Osteocyte (in vitro differentiated cells): ENCODE data around the gene KCTD12. TPM values are rescaled to one million over a fixed set of nuclear protein-coding genes. Genes with fewer than 3 reads are reported as not detected.

ENCODE experiments used
- DNase-seq: peaks from one replicate; pipeline ENCODE4 v3.0.0; 2021; ENCODE audit warnings: mixed read lengths; ENCODE audit not compliant: unreplicated experiment; ENCODE audit errors: extremely low spot score
- H3K27ac Mint-ChIP-seq: one replicate; pipeline ENCODE4 v1.8.0; 2021; ENCODE audit warnings: mild to moderate bottlenecking, mixed read lengths; ENCODE audit not compliant: unreplicated experiment
- H3K27me3 Mint-ChIP-seq: one replicate; pipeline ENCODE4 v1.8.0; 2021; ENCODE audit warnings: mixed read lengths; ENCODE audit not compliant: unreplicated experiment
- H3K36me3 Mint-ChIP-seq: one replicate; pipeline ENCODE4 v1.8.0; 2021; ENCODE audit warnings: mixed read lengths; ENCODE audit not compliant: unreplicated experiment
- H3K4me1 Mint-ChIP-seq: one replicate; pipeline ENCODE4 v1.8.0; 2021; ENCODE audit warnings: mixed read lengths; ENCODE audit not compliant: unreplicated experiment
- H3K4me3 Mint-ChIP-seq: one replicate; pipeline ENCODE4 v1.8.0; 2021; ENCODE audit warnings: mild to moderate bottlenecking, moderate library complexity, mixed read lengths; ENCODE audit not compliant: unreplicated experiment
- H3K9me3 Mint-ChIP-seq: one replicate; pipeline ENCODE4 v1.8.0; 2021; ENCODE audit warnings: mixed read lengths; ENCODE audit not compliant: unreplicated experiment
- total RNA-seq: library from RNA; stranded (reverse); gene quantifications from 2 replicates; pipeline ENCODE4 v1.2.1, GENCODE V29; 2021
- TF ChIP-seq, protein P1 (sequence below): fragments of 200-600 bp; sonication (generic); IDR thresholded peaks from 2 replicates; pipeline ENCODE4 v1.5.0; 2021; ENCODE audit warnings: antibody characterized with exemption, mild to moderate bottlenecking, moderate library complexity

KCTD12 gene
- total RNA-seq, 1 donor from 2014 or later: 36.3 TPM

DNA sequence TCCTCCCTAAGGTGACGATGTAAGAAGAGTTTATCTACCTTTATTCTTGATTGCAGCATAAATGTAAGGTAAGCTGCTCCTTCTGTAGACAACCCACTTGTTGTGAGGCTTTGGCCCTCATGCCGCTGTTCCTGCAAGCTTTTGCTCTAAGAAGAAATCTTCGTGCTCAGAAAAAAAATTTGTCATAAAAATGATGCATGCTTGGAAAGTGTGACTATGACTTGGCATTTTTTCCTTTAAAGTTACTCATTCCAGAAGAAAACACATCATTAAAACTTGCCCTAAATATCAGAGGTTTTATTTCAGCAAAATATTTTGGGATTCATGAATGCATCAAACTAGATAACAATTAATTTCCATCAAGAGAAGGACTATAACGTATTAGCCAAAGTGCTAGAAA is 39.8 kb downstream of the KCTD12 start:
- TF ChIP-seq, protein P1, sequence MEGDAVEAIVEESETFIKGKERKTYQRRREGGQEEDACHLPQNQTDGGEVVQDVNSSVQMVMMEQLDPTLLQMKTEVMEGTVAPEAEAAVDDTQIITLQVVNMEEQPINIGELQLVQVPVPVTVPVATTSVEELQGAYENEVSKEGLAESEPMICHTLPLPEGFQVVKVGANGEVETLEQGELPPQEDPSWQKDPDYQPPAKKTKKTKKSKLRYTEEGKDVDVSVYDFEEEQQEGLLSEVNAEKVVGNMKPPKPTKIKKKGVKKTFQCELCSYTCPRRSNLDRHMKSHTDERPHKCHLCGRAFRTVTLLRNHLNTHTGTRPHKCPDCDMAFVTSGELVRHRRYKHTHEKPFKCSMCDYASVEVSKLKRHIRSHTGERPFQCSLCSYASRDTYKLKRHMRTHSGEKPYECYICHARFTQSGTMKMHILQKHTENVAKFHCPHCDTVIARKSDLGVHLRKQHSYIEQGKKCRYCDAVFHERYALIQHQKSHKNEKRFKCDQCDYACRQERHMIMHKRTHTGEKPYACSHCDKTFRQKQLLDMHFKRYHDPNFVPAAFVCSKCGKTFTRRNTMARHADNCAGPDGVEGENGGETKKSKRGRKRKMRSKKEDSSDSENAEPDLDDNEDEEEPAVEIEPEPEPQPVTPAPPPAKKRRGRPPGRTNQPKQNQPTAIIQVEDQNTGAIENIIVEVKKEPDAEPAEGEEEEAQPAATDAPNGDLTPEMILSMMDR: no peak
- H3K36me3 Mint-ChIP-seq: no peaks in the 10 kb centered on the region
- DNase-seq: no peak
- H3K27me3 Mint-ChIP-seq: peaks cover 14% of the 10 kb centered on the region
- H3K27ac Mint-ChIP-seq: no peak overlapping the region
- H3K4me1 Mint-ChIP-seq: no peaks in the 10 kb centered on the region
- H3K9me3 Mint-ChIP-seq: no peaks in the 10 kb centered on the region
- H3K4me3 Mint-ChIP-seq: no peak overlapping the region

DNA sequence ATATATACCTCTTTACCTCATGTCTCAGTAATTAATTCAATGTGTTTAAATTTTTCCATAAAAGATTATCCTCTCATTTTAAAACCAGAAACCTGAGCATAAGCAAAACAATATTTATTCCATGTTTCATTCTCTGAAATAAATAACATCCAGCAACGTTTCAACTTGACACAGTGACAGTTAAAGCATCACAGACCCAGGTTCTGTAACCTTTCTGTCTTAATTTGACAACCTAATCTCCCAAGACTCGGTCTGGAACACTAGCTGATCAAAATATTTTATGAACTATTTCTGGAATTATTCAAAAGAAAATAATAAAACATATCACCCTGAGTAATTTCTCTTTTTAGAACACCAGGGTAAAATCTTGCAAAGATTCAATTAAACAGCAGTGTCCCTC is 40.3 kb downstream of the KCTD12 start:
- no peaks in the 10 kb centered on the region for H3K36me3 Mint-ChIP-seq
- TF ChIP-seq, protein P1: no peak
- no peak overlapping the region for H3K27ac Mint-ChIP-seq
- no peak overlapping the region for H3K4me3 Mint-ChIP-seq
- DNase-seq: no peak
- peaks cover 14% of the 10 kb centered on the region for H3K27me3 Mint-ChIP-seq
- H3K4me1 Mint-ChIP-seq: no peaks in the 10 kb centered on the region
- H3K9me3 Mint-ChIP-seq: no peaks in the 10 kb centered on the region

DNA sequence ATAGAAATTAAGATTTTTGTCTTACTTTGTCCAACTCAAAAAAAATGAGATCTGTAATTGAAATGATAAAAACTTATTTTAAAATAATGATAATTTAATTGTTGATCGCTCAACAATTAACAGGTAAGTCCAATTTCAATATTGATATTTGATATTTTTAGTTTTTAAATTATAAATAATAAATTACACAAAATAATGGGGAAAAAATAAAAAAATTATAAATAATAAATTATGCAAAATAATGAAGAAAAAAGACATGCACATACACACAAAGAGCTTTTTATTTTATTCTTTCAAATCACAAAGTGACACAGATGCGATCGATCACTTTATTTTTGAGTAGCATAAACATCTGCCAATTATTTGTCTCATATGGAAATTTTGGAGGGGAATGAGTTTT is 40.8 kb downstream of the KCTD12 start:
- Mint-ChIP-seq H3K27me3 (peaks cover 14% of the 10 kb centered on the region), H3K27ac (no peak overlapping the region), H3K4me3 (no peak overlapping the region), H3K36me3 (no peaks in the 10 kb centered on the region), H3K9me3 (no peaks in the 10 kb centered on the region), H3K4me1 (no peaks in the 10 kb centered on the region)
- no peak for DNase-seq
- TF ChIP-seq, protein P1: no peak

DNA sequence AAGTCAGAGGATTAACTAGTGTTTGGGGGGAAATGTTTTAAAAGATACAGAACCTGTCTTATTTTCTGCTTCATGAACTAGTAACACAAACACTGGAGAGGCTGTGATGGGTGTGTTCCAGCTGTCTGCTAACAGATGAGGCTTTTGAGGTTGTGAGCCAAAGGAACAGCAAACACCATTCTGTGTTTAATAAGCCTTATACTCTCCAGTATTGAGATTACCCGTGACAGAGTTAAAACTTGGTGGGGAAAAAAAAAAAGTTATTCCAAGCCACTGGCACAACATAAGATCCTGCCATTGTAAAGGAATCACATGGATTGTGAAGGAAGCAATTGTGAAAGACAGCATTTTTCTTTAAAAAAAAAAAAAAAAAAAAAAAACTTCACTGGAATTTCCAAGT is 48.4 kb downstream of the KCTD12 start:
- no peak for DNase-seq
- no peak overlapping the region for H3K27ac Mint-ChIP-seq
- peaks cover 5% of the 10 kb centered on the region for H3K27me3 Mint-ChIP-seq
- no peaks in the 10 kb centered on the region for H3K36me3 Mint-ChIP-seq
- no peak overlapping the region for H3K4me3 Mint-ChIP-seq
- peaks cover 5% of the 10 kb centered on the region for H3K4me1 Mint-ChIP-seq
- TF ChIP-seq, protein P1: no peak
- no peaks in the 10 kb centered on the region for H3K9me3 Mint-ChIP-seq

DNA sequence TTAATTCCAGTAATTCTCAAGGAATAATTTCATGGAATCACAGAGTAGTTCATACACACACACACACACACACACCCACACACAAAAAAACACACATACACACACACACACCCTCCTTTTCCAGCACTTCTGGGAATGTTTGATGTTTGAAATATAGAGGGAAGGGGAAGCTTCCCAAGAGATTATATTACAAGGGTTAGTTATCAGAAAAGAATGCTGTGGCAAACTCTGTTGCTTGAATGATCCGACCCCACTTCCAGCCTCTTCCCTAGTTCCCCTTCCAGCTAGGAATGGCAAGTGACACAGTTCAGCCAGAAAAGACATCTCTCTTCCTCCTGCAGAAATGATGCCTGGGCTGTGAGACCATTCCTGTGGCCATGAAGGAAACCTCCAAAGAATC is 49.9 kb downstream of the KCTD12 start:
- peaks cover 9% of the 10 kb centered on the region for H3K27me3 Mint-ChIP-seq
- TF ChIP-seq, protein P1: no peak
- H3K4me3 Mint-ChIP-seq: no peak overlapping the region
- no peaks in the 10 kb centered on the region for H3K9me3 Mint-ChIP-seq
- peaks cover 5% of the 10 kb centered on the region for H3K4me1 Mint-ChIP-seq
- no peak for DNase-seq
- H3K36me3 Mint-ChIP-seq: no peaks in the 10 kb centered on the region
- no peak overlapping the region for H3K27ac Mint-ChIP-seq
